ENCODE measurements around the gene FEV.

DNA sequence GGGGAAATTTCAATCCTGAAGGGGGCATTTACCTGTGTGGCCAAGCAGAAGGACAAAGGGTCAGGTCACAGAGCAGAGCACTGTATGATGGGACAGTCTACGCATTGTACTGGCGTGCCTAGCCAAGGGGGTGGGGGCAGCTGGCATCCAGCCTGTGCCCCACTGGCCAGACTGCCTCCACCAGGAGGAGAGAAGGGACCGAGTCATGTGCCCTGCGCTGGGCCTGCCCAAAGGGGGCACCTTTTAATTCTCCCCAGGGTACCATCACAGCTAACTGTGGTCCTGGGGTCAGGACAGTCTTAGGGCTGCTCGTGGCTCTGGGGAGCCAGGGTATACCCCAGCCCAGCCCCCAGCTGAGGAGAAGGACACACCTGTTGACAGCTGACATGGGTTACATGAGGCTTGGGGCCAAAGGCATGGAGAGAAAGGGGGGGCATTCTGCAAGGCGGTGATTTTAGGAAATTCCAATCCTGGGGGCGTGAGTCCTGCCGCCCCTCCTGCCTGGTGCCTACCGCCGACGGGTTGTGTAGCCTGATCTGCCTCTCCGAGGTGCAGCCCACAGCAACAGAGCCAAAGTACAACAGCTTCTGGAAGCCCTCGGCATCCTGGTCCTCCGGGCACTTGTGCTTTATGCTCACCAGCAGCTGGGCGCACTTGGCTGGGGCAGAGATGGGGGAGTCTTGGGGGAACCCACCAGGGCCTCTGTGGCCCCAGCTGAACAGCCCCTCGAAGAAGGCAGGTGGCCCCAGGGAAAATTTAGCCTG lies 45.4 kb upstream of the FEV start:
- TF ChIP-seq, protein P1, sequence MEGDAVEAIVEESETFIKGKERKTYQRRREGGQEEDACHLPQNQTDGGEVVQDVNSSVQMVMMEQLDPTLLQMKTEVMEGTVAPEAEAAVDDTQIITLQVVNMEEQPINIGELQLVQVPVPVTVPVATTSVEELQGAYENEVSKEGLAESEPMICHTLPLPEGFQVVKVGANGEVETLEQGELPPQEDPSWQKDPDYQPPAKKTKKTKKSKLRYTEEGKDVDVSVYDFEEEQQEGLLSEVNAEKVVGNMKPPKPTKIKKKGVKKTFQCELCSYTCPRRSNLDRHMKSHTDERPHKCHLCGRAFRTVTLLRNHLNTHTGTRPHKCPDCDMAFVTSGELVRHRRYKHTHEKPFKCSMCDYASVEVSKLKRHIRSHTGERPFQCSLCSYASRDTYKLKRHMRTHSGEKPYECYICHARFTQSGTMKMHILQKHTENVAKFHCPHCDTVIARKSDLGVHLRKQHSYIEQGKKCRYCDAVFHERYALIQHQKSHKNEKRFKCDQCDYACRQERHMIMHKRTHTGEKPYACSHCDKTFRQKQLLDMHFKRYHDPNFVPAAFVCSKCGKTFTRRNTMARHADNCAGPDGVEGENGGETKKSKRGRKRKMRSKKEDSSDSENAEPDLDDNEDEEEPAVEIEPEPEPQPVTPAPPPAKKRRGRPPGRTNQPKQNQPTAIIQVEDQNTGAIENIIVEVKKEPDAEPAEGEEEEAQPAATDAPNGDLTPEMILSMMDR (optimal IDR thresholded peaks at IDR 0.05 in 1 of 3, IDR thresholded peaks at IDR 0.05 in 1 of 3, conservative IDR thresholded peaks at IDR 0.05 in 1 of 3; ENCODE audit: extremely low read depth in 1 of 3, insufficient read depth in 2 of 3, low read length in 3 of 3), result no peak
- no peak for TF ChIP-seq EZH2 (IDR thresholded peaks at IDR 0.05; ENCODE audit: low read length)

Data from keratinocyte (primary cell).